Nucleus accumbens (tissue), 56 donors: ENCODE results near the gene RNASE3.
"Not testable (repeated sequence)": the region's sequence is repeated elsewhere in the genome, so short reads cannot be mapped to it uniquely, and the experiment has no call there.

Experiments used
- DNase-seq, 56 donors: peaks; one replicate each; lab custom pipeline; 2025; lab: John Stamatoyannopoulos, UW

The RNASE3 gene

GRCh38 chr14:20907214-20907613, 16.0 kb downstream of the RNASE3 start:
- DNase-seq = no peak

DNA sequence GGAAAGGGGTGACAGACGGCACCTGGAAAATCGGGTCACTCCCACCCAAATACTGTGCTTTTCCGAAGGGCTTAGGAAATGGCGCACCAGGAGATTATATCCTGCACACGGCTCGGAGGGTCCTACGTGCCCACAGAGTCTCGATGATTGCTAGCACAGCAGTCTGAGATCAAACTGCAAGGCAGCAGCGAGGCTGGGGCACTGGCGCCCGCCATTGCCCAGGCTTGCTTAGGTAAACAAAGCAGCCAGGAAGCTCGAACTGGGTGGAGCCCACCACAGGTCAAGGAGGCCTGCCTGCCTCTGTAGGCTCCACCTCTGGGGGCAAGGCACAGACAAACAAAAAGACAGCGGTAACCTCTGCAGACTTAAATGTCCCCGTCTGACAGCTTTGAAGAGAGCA, 19.6 kb downstream of the RNASE3 start:
- not testable (repeated sequence) for DNase-seq

DNA sequence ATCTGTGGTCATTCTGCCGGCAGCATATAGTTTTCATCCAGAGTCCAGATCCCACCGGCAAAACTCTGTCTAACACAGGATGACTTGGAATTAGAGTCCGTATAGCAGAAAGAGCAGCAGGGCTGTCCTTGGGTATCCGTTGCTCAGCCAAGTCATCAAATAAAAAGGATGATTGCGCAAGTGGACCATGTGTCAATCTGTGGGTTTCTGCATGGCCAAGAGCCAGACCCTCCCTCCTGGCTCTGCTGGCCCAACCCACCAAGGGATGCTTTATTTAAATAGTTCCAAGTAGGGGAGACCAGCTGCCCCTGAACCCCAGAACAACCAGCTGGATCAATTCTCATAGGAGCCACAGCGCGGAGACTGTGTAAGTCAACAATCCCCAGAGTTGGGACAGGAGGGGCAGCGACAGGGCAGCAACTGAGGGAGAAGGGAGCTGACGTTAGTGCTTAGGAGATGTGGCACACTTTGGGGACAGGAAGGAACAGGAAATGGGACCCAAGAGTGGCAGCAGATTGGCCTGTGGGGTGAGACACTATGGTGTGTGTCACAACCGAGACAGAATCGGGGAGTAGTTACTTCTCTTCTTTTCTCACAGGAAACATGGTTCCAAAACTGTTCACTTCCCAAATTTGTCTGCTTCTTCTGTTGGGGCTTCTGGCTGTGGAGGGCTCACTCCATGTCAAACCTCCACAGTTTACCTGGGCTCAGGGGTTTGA, 28.0 kb downstream of the RNASE3 start:
- DNase-seq = peak in 4 of 56 donors; percentile 0 to 14 (median 2)

- not testable (repeated sequence) for DNase-seq
These were observed 32.6 kb downstream of the RNASE3 start for GRCh38 chr14:20923766-20924297.

DNA sequence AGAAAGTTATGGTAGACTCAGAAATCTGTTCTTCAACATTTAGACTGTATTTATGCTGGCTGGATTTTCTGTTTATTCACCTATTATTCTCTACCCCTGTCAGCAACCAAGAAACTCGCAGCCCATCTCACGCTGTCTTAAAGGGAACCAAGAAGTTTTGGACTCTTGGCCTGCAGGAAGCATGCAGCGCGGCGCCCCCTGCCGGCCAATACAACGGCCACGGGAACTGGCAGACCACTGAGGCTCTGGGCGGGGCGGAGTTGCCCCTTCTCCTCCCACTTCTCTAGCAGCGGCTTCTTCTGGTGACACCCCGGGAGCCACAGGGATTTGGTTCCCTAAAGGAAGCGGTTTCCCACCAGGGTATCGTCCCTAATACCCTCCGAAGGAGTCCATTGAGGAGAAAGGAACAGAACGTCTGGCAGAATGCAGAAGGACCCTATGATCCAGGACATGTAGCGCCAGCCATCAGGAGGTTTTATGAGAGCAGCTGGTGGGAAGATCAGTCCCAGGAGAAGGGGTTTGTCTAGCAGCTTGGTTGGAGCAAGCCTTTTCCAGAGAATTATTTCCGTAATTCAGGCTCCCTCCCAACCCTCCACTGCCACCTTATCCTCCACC, 43.1 kb downstream of the RNASE3 start:
- DNase-seq = peak in 10 of 56 donors; percentile 1 to 31 (median 6)

DNA sequence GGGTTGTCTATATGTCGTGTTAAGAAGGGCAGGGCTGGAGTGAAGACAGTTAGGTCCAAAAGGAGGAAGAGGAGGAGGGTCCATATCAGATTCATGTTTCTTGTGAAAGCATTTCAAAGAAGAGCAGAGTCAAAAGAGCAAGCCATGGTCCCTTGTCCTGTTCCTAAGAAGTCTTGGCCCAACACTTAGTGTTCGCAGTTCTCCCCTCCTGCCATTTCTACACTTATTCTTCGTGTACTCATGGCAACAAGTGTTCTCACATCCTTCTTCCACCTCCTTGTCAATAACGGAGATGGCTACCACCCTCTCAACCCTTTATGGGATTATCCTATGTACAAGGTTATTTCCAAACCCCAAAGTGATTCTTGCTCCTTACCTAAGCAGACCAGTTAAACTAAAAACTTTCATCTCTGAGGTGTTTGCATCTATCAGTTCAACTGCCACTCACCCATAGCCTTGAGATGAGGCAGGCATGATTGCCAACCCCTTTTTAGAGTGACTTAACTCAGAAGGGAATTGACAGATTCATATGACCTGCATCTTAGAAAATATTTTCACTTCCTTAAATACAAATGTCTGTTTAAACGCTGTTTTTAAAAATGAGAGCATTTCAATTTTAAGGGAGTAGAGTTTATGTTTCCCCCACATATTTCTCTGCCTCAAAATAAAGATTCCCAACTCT, 44.3 kb downstream of the RNASE3 start:
- DNase-seq = no peak
